Activated CD4-positive, alpha-beta T cell treated with anti-CD3 and anti-CD28 coated beads, Interleukin-2, amount 50 U/mL, for 24 hours (primary cell): ENCODE results near the gene TNS3.

ENCODE experiments used
- DNase-seq, 2 donors: peaks; one replicate each; pipeline ENCODE4 v3.0.0-alpha.2; 2020; ENCODE audit warnings: low read depth in 1 of 2, low spot score in 1 of 2

Gene TNS3

DNA sequence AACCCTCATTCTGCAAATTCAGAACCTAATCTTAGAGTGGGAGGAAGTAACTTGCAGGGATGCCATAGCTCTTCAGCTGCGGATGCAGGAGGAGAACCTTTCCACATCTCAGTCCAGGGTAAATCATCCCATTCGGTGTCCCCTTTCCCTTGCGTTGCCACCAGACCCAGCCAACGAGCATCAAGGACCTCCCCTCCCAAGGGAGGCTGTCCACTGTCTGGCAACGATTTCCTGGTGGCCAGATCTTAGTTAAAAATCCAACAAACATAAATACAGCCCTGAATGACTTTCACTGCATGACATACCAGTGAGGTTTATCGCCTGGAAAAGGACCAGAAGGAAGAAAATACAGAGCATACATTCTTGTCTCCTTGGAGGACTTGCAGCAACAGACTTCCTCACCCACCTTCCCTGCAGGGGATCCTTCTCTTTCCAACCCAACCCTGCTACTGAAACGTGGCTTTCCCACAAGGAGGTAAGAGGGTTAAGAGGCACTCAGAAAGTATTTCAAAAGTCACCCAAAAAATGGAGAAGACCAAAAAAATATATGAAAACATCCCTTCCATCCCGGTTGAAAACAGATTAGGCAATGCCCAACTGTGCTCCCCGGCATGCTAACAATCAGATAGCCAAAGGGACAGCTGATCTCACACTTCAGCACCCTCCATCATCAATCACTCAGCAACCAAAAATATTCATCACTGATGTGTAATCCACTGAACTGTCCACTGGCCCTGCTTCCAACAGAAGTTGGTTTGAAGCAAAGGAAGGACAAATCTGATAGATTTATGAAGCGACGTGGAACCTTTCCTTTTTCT is 206.6 kb downstream of the TNS3 start:
- no peak for DNase-seq

DNA sequence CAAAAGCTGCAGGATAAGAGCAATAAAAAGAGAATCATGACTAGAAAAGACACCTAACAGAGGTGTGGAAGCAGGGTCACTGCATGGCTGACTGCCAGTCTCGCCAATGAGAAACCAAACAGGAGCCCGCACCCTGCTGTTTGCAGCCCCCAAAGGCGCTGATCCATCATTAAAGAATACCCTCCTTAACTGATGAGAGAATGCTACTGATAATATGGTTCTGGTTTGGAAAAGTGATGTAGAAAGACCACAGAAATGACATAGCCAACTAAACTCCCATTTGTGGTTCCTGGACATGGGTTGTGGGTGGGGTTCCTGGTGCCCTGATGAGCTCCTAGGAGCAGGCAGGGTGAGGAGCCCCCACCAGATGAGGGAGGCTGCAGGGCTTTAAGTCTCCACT is 207.4 kb downstream of the TNS3 start:
- DNase-seq: no peak

DNA sequence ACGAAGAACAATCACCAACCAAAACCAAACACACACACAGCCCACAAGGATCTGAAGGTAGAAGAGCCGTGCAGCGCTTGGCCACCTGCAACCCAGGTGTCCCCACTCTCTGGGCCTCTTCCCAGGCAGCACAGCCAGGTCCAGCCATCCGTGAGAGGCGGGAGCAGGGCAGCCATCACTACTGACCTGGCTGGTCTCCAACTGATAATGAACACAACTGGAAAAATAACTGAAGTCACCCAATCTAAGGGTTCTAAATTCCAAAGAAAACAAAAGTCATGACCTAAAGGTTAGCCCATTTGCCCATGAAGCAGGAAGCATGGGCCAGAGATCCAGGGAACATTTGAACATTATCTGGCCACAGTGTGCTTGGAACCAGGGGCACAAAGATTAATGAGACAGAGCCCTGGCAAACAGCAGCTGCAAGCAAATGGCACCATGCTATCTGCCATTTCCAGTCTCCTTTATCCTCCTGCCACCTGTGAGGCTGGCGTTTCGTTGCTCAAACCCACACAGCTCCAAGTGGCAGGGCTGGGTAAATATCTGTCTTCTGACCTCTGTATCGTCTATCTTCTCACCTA is 207.9 kb downstream of the TNS3 start:
- no peak for DNase-seq

DNA sequence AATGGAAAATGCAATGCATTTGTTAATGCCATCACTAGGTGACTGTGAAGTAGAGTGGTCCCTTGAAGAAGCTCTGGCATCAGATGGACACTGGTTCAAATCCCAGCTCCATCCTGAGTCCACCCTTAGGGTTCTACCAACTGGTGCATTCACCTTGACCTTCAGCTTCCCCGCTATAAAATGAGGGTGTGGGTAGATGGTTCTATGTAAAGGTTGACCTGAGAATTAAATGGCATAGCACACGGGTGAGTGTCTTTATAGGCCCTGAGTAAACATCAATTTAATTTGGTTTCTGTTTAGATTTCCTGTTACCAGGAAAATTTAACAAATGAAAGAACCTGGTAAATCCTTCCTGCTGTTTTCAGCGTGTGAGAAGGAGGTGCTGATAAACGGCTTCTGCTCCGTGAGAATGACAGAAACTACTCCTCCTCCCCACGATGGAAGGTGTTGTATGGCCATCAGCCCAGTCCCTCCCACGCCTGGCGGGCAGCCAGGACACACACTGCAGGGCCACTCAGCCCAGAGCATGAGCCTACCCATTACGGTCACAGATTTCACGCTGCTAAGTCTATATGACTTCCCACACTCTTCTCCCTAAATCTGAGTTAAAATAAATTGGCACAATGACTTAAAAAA is 210.1 kb downstream of the TNS3 start:
- no peak for DNase-seq

DNA sequence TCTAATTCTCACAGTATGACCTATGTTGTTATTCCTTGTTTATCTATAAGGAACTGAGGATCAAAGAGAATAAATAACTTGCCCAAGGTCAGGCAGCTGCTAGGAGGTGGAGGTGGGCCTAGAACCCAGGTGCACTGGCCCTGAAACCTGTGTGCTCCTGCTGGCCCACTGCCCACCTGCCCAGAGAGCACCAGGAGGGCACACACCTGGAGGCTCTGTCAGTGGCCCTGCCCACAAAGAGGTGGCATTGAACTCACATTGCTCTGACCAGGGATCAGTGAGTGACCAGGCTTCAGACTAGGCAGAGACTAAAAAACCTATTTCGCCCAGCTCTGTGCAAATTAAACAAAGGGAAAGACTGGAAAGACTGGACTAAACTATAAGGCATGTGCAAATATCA is 210.6 kb downstream of the TNS3 start:
- no peak for DNase-seq

DNA sequence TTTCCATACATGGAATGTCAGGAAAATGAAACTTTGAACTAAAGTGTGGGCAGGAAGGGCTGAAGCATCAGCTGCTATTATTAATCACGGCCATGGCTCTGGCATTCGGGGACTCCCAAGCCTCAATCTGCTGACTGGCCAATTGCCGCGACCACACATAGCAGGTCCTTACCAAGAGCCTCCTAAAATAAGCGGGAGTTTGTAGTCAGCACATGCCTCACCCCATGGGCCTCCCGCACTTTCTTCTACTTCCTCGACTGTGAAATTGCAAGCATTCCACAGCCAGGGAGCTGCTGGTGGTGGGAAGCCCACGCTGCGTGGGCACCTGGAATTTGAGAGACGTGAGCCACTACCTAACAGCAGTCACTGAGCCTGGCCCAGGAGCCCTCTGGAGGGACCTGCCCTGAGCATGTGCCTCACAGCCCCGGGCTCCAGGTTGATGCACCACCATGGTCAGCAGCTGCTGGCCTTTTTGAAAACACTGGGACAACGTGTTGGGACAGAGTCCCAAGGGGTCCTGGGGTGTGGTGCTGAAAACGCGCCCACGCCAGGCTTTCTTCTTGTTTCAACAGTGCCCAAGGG is 211.4 kb downstream of the TNS3 start:
- no peak for DNase-seq

DNA sequence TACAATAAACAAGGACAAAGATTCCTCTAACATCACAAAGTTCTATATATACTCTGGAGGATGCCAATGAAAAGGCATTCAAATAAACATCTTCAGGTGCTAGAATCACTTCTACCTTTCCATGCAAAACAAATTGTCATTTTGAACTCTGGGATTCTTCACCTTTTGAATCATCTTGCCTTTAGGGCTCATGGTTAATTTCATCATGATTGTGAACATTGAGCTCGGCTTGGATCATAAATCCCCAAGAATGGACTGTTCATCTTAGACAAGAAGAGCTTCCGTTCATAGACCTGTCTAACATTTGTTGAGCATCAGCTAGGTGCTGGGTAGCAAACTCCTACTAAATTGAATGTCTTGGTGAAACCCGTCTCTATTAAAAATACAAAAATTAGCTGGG is 212.2 kb downstream of the TNS3 start:
- no peak for DNase-seq

DNA sequence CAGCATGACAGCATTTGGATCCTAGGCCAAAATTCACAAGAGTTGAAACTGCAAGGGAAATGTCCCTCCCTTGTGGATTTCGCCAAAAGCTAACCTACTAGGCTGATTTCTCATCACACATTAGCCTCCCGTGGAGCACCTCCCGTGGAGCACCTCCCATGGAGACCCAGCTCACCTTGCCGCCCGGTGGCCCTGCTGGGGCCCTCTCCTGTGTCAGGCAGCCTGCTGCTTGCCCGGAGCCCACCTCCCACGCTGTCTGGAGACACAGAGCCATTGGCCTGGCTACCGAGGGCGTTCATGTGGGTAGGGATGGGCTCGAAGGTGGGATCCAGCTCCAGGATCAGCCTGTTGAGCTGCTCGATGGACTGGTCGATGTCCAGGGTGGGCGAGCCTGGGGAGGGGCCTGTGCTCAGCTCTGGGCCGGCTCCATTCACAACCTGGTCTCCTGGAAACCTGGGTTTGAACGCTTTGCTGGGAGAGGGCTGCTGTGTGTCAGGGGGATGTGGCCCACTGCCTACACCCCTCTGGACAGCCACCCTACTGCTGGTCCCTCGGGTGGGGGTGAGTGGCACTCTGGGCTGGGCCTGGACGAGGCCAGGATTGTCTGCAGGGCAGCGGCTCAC is 213.6 kb downstream of the TNS3 start:
- DNase-seq: no peak

DNA sequence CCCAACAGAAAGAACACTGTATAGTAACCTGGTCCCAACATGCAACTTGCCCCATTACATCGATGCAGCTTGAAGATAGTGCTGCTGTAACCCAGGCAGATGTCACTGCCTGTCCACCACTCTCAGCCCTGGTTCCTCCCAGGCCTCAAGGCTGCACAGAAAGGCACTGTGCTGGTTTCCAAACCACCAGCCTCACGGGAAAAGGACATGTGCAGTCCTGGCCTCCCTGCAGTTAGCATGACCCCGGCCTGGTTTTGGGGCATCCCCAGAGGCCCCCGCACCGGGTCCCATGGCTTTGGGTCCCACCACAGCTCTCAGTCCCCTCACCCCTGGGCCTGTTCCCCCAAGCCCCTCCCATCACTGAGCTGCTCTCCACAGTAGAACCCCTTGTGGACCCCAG is 214.5 kb downstream of the TNS3 start:
- DNase-seq: no peak

DNA sequence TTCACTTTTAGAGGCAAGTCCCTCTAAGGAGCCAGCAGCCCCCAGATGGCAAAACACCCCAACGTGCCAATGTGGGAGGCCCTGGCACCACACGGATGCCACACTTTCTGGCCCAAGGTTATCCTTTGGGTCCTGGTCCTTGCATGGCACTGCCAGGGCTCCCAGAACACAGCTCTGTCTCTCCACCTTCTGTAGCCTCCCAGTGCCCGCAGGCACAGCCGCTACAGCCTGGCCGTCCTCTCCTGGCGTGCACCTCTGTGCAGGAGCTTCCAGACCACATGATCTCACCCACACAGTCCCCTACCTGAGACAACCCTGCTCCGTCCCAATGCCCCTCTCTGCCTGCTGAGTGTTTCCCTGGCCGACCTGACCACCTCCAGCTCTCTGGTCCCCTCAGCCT is 215.0 kb downstream of the TNS3 start:
- DNase-seq: no peak

DNA sequence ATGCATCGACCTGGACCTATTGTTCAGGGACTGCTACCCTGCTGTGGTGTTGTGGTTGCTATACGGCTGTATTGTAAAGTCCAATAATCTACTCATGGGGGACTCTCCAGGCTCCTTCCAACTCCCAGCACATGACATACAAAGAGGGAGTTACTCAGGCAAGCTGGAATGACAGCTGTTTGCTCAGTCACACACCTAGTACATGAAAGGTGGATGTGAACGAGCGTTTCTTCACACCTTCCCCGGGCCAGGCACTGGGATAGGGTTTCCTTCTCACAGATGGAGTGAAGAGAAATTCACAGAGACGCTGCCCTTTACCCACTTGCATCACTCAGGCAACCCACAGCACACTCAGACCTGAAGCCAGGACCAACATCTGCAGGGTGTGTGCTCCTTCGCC is 215.7 kb downstream of the TNS3 start:
- no peak for DNase-seq

DNA sequence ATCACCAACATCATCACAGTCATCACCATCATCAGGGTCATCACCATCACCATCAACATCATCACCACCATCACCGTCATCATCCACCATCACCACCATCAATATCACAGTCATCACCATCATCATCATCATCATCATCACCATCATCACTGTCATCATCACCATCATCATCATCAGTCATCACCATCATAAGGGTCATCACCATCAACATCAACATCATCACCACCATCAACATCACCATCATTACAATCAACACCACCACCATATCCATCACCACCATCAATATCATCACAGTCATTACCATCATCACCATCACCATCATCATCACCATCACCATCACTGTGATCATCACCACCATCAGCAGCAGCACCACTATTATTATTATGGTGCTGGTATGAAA is 218.9 kb downstream of the TNS3 start:
- no peak for DNase-seq

DNA sequence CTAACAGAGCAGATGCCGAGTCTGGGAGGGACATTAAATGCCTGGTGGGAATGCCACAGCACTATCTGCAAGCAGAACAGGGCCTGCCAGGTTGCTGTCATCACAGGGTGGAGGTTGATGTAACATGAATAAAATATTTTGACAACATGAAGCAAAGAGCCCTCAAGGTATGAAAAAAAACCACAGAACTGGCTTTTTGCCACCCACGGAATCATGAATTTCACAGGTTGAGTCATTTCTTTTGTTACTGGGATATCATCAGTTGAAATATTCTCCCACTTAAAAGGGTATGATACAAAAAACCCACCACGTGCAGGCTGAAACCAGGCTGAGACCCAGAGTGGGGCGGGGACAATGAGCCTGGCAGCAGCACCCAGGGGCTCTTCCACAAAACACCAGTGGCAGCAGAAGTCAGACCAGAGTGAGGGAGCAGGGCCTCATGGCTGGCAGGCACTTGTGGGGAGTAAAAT is 220.1 kb downstream of the TNS3 start:
- peak in 1 of 2 donors; percentile 7 for DNase-seq

DNA sequence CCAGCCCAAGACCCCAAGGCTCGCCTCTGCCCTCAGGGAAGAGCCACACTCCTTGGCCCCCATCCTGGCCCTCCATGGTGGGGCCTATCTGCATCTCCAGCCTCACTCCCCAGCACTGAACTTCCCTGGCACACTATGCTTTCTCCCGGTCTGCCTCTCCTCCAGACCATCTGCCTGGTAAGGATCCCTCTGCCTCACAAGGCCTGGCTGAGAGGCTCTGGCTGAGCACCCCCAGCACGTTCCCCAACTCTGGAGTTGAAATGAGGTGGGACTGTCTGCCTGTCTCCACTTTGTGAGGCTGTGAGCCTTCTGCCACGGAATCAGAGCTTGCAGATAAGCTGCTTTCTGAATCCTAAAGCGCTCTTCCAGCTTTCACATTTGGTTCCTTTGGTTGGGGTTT is 220.7 kb downstream of the TNS3 start:
- DNase-seq: no peak

DNA sequence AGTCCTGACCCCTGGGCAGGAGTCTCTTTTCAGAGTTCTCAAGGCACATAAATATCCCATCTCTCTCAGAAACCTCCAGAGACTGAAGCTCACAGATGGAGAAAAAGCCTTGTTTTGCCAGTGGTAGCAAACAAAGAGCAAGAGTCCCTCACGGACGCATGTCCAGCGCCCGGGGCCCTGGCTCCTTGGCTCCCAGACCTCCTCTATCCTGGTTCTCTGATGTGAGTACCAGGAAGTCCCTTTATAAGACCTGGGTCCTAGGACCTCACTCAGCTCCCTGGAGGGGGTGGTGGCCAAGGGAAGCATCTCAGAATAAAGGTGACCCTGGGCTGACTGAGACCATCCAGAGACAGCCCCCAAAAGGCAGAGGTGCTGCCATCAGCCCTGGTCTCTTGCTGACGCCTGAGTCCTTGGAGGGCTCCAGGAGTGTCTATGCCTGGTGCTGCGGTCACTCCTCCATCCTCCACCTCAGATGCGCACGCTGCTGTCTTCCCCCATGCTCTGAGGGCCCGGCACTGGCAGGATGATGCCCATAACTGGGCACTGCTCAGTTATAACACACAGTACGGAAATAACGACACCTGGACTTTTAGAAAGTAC is 221.5 kb downstream of the TNS3 start:
- DNase-seq: no peak

DNA sequence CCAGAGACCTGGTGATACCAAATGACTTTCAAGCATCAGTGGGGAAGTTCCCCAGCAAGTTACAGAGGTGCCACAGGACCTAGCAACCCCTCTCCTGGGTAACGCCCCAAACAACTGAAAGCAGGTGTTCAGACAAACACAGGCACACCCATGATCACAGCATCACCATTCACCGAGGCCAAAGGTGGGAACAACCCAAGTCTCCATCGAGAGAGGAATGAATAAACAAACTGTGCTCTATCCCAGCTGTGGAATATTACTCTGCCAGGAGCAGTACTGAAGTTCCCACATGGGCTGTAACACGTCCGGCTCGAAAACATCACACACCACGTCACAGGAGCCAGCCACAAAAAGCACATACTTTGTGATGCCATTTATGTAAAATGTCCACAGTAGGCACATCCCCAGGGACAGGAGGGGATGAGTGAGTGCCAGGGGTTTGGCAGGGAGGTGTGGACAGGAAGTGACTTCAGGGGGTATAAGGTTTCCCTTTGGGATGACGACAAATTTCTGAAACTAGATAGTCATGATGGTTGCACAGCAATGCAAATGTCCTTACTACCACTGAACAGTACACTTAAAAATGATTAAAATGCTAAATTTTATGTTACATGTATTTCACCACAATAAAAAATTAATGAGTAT is 222.8 kb downstream of the TNS3 start:
- DNase-seq: no peak

DNA sequence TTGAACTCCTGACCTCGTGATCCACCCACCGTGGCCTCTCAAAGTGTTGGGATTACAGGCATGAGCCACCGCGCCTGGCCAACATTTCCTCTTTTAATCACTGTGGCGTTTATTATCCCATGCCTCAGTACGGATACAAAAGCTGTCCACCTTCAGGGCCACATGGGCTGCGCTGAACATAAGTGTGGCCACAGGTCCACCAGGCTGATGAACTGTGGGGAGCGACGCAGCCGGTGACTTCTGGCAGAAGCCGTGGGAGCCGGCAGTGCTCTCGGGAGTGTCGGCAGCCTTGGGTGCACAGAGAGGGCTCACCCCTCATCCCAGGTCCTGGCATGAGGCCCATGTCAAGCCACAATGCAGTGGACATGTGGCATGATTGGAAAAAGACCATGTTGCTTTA is 223.6 kb downstream of the TNS3 start:
- no peak for DNase-seq

DNA sequence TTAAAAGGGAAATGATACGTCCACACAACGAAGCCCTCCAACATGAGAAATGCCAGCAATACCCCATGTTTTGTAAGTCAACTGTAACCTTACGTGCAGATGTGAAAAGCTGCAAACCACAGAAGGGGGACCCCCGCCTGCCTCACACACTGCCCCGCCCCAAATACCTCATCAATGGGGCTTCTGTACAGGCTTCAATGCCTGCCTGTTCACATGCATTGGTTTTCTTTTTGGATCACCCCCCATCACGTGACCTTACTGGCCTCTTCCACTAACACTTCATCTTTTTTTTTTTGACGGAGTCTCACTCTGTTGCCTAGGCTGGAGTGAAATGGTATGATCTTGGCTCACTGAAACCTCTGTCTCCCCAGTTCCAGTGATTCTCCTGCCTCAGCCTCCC is 224.0 kb downstream of the TNS3 start:
- DNase-seq: no peak

DNA sequence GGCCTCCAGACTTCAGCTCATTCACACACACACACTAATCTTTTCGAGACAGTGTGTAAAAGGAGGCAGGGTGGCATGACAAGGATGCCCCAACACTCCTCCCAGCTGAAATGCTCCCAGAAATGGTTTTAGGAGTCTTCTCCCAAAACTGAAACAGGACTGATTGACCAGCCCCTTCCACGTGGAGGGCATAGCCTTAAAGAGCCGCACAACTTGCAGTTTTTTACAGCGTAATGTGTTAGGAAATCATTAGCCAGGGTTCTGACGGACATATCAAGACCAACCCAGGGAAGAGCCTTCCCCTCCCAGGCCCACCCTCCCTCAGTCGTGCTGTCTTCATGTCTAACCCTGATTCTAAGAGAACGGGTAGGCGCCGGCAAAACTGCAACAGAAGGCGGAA is 224.6 kb downstream of the TNS3 start:
- DNase-seq: no peak

DNA sequence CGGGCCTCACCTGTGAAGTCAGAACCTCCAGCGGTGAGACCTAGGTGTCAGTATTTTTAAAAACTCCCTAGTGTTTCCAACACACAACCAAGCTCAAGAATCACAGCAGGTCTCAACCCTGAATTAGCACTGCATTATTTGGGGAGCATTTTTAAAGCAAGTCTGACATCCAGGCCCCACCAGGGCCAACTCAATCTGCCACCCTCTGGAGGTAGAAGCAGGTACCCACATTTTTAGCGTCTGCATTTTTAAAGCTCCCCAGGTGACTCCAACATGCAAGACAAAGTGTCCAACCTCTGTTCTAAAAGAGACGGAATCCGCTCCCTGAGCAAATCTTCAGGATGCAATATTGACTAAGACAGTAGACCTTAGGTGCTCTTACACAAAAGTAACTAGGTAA is 225.7 kb downstream of the TNS3 start:
- no peak for DNase-seq

DNA sequence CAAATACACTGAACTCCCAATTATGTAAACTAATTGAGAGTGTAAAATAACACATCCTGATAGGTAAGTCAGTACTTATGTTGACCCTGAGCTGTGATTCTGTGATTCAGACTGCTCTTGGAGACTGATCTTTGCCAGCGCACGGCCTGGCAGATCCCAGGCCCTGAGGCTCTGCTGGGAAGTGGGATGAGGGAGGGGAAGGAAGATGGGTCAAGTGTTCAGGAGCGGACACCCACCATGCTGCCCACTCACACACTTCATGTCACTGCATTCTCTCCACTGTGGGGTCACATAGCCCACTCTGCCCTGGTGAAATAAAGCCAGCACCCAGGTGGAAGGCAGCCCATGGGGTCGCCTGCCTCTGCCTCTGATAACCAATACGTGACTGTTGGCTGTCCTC is 226.2 kb downstream of the TNS3 start:
- no peak for DNase-seq
